ENCODE measurements around the gene ST3GAL2.
"Not testable (repeated sequence)": the region's sequence is repeated elsewhere in the genome, so short reads cannot be mapped to it uniquely, and the experiment has no call there.

ST3GAL2 gene

GRCh38 chr16:70419384-70420327 is 19.2 kb downstream of the ST3GAL2 start:
- DNase-seq = no peak

- no peak for DNase-seq
Observed at GRCh38 chr16:70418993-70419318, 19.9 kb downstream of the ST3GAL2 start.

GRCh38 chr16:70418274-70418992 is 20.5 kb downstream of the ST3GAL2 start:
- DNase-seq = no peak

- DNase-seq = no peak
Observed at GRCh38 chr16:70417661-70418060, 21.2 kb downstream of the ST3GAL2 start.

GRCh38 chr16:70416748-70417616 is 21.9 kb downstream of the ST3GAL2 start:
- DNase-seq = no peak

GRCh38 chr16:70413572-70413971 is 25.3 kb downstream of the ST3GAL2 start:
- DNase-seq = not testable (repeated sequence)

- DNase-seq = no peak
Observed at GRCh38 chr16:70412385-70412784, 26.5 kb downstream of the ST3GAL2 start.

- DNase-seq = peak in 45 of 58 donors; percentile 8 to 80 (median 35)
Observed at GRCh38 chr16:70410734-70411133, 28.2 kb downstream of the ST3GAL2 start.

GRCh38 chr16:70407811-70408274 is 31.1 kb downstream of the ST3GAL2 start:
- DNase-seq = peak in 5 of 58 donors; percentile 14 to 57 (median 15)

GRCh38 chr16:70406104-70406503 is 32.8 kb downstream of the ST3GAL2 start:
- not testable (repeated sequence) for DNase-seq

GRCh38 chr16:70402916-70403659 is 35.8 kb downstream of the ST3GAL2 start:
- no peak for DNase-seq

GRCh38 chr16:70399951-70400350 is 38.9 kb downstream of the ST3GAL2 start:
- no peak for DNase-seq

GRCh38 chr16:70399381-70399780 is 39.5 kb downstream of the ST3GAL2 start:
- DNase-seq = no peak

- DNase-seq = no peak
Observed at GRCh38 chr16:70398177-70398743, 40.6 kb downstream of the ST3GAL2 start.

- DNase-seq = no peak
Observed at GRCh38 chr16:70396246-70396904, 42.5 kb downstream of the ST3GAL2 start.

- DNase-seq = peak in 21 of 58 donors; percentile 1 to 44 (median 20)
Observed at GRCh38 chr16:70395345-70395901, 43.5 kb downstream of the ST3GAL2 start.

GRCh38 chr16:70394853-70395252 is 44.0 kb downstream of the ST3GAL2 start:
- DNase-seq = no peak

GRCh38 chr16:70393662-70394061 is 45.2 kb downstream of the ST3GAL2 start:
- DNase-seq = peak in 7 of 58 donors; percentile 3 to 39 (median 23)

- no peak for DNase-seq
Observed at GRCh38 chr16:70392606-70393005, 46.3 kb downstream of the ST3GAL2 start.

Data from anterior cingulate cortex (tissue), 58 donors.